ENCODE results near the gene PELI1. TPM values are rescaled to one million over a fixed set of nuclear protein-coding genes. Genes with fewer than 3 reads are reported as not detected.
"Not testable (repeated sequence)": the region's sequence is repeated elsewhere in the genome, so short reads cannot be mapped to it uniquely, and the experiment has no call there.

PELI1 gene
- polyA plus RNA-seq, 1 experiment, result 2.0 TPM

DNA sequence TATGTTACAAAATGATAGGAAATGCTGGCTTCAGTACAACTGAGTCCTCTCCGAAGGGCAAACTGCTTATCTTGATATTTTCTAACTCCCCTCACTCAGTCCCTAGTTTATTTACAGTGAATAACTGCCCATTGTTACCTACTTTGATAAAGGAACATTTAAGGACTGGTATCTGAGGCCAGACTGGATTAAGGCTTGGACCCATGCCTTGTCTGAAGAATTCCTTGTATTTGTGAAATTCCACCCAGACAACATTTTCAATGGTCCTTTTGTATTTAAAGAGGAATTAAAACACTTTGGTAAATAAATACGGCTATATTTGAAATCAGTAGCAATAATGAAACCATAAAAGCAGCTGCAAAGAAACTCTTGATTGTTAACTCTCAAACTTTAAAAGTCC is 58.3 kb downstream of the PELI1 start:
- Histone ChIP-seq H3K27me3 (ENCODE audit: control insufficient read depth, insufficient read depth, low read length) (no peaks in the 10 kb centered on the region), H3K36me3 (ENCODE audit: control insufficient read depth, insufficient read depth, low read length) (no peaks in the 10 kb centered on the region), H3K4me3 (ENCODE audit: low read depth, low read length) (no peak overlapping the region)
- ChIA-PET POLR2A (no interaction called here), CTCF (no interaction called here)
- TF ChIP-seq, protein P1, sequence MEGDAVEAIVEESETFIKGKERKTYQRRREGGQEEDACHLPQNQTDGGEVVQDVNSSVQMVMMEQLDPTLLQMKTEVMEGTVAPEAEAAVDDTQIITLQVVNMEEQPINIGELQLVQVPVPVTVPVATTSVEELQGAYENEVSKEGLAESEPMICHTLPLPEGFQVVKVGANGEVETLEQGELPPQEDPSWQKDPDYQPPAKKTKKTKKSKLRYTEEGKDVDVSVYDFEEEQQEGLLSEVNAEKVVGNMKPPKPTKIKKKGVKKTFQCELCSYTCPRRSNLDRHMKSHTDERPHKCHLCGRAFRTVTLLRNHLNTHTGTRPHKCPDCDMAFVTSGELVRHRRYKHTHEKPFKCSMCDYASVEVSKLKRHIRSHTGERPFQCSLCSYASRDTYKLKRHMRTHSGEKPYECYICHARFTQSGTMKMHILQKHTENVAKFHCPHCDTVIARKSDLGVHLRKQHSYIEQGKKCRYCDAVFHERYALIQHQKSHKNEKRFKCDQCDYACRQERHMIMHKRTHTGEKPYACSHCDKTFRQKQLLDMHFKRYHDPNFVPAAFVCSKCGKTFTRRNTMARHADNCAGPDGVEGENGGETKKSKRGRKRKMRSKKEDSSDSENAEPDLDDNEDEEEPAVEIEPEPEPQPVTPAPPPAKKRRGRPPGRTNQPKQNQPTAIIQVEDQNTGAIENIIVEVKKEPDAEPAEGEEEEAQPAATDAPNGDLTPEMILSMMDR (IDR thresholded peaks at IDR 0.05; ENCODE audit: insufficient read depth, low read depth, low read length), result no peak
- DNase-seq (ENCODE audit: low read depth), result no peak

DNA sequence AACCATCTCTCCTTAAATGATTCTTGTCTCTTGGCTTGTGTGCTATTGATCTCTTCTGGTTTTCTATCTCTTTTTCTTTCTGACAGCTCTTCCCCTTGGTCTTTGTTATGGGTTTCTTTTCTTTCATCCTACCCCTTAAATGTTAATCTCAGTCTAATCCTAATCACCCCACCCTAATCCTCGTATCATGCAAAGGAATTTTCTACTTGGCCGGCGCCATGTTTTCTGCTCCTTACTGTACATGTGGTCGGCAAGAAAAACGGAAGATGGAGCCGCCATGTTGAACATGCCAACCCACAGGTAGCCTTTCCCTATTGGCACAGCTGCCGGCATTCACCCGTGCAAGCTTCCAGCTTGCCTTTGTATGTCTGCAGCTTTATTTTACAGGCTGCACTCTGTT is 63.2 kb downstream of the PELI1 start:
- TF ChIP-seq, protein P1 (IDR thresholded peaks at IDR 0.05; ENCODE audit: insufficient read depth, low read depth, low read length), result no peak
- POLR2A ChIA-PET, result no interaction called here
- CTCF ChIA-PET, result interaction anchor here (1.7 kb wide), 1 partner anchor 11 kb away, joined by 3 read pairs; no protein-coding TSS in a partner anchor

DNA sequence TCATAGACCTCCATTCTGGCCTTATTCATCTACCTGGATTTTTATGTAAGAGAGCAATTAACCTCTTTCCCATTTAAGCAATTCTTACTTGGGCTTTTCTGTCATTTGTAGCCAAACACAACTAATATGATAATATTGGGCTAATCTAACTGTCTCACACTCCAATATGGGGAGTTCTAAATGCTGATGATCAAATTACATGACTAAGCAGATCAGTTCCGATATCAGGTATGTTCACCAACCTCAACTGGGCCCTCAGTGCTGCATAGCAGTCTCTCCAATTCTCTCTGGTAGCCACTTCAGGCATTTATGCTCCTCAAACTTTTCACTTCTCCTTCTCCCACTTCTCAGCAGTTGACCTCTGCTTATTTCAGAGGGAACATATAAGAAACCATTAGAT is 64.0 kb downstream of the PELI1 start:
- Histone ChIP-seq H3K27me3 (ENCODE audit: control insufficient read depth, insufficient read depth, low read length) (no peaks in the 10 kb centered on the region), H3K4me3 (ENCODE audit: low read depth, low read length) (no peak overlapping the region), H3K36me3 (ENCODE audit: control insufficient read depth, insufficient read depth, low read length) (no peaks in the 10 kb centered on the region)
- ChIA-PET CTCF (interaction anchor here (0.5 to 1.7 kb wide), 2 partner anchors 10 to 60 kb away, joined by 3 read pairs; no protein-coding TSS in a partner anchor), POLR2A (no interaction called here)
- no peak for DNase-seq (ENCODE audit: low read depth)
- TF ChIP-seq, protein P1 (IDR thresholded peaks at IDR 0.05; ENCODE audit: insufficient read depth, low read depth, low read length), result no peak

More for the DNA sequence above, 63.2 kb downstream of the PELI1 start:
- DNase-seq (ENCODE audit: low read depth), result no peak
- Histone ChIP-seq H3K36me3 (ENCODE audit: control insufficient read depth, insufficient read depth, low read length) (no peaks in the 10 kb centered on the region), H3K4me3 (ENCODE audit: low read depth, low read length) (no peak overlapping the region), H3K27me3 (ENCODE audit: control insufficient read depth, insufficient read depth, low read length) (no peaks in the 10 kb centered on the region)

DNA sequence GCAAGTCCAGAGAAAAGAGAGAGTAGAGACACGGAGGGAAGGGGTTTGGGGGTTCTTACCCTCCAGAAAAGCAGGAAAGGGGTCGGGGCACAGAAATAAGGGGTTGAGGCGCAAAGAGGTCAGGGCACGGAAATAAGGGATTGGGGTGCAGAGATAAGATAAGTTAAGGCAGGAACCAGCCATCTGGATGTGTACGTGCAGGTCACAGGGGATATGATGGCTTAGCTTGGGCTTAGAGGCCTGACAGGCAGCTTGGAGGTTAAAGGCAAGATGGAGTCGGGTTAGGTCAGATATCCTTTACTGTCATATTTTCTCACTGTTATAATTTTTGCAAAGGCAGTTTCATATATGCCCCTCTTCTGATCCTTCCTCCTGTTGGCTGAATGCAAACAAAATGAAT is 64.5 kb downstream of the PELI1 start:
- H3K4me3 ChIP-seq (ENCODE audit: low read depth, low read length); H3K27me3 ChIP-seq (ENCODE audit: control insufficient read depth, insufficient read depth, low read length); POLR2A ChIA-PET; H3K36me3 ChIP-seq (ENCODE audit: control insufficient read depth, insufficient read depth, low read length); DNase-seq (ENCODE audit: low read depth): not testable (repeated sequence)
- CTCF ChIA-PET, result interaction anchor here (0.6 to 1.7 kb wide), 2 partner anchors 10 to 678 kb away, joined by 3 read pairs; no protein-coding TSS in a partner anchor

DNA sequence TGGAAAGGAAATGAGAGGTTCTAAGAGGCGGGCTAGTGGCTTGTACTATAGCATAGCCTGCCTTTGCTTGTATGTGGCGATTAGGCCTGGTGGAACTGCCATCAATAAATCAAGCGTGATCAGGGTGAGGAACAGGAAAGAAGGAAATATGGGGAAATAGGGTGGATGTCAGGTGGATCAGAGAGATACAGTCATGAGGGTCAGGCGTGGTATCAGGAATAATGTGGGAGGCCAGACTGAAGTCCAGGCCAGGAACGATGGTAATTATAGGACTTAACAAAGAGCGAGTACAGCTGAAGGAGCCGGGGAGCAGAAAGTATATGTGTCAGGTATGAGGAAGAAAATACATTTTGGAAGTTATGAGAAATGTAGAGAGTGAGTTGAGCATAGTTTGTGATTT is 67.4 kb downstream of the PELI1 start:
- H3K4me3 ChIP-seq (ENCODE audit: low read depth, low read length); POLR2A ChIA-PET; H3K27me3 ChIP-seq (ENCODE audit: control insufficient read depth, insufficient read depth, low read length); H3K36me3 ChIP-seq (ENCODE audit: control insufficient read depth, insufficient read depth, low read length); CTCF ChIA-PET; DNase-seq (ENCODE audit: low read depth): not testable (repeated sequence)

DNA sequence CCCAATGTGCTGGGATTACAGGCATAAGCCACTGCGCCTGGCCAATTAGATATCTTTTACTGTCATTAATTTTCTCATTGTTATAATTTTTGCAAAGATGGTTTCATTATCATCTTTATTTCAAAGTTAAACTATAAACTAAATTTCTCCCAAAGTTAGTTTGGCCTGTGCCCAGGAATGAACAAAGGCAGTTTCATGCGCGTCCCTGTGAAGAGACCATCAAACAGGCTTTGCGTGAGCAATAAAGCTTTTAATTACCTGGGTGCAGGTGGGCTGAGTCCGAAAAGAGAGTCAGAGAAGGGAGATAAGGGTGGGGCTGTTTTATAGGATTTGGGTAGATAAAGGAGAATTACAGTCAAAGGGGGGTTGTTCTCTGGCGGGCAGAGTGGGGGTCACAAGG is 69.6 kb downstream of the PELI1 start:
- DNase-seq (ENCODE audit: low read depth); H3K4me3 ChIP-seq (ENCODE audit: low read depth, low read length); H3K27me3 ChIP-seq (ENCODE audit: control insufficient read depth, insufficient read depth, low read length); H3K36me3 ChIP-seq (ENCODE audit: control insufficient read depth, insufficient read depth, low read length); POLR2A ChIA-PET; CTCF ChIA-PET: not testable (repeated sequence)

DNA sequence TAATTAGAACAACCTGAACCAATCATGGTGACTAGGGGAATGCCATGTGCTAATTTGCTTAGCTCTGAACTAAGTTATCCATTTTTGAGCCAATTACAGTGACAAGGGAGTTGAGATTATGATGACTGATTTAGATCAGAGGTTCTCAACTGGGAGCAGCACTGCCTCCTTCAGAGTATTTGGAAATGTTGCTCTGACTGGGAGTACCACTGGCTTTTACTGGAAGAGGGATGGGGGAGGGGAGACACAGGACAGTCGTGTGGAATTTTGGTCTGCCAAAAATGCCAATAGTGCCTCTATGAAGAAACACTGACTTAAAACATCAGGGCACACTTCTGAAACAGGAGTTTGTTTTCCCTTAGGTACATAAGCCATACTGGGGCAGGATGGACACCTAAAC is 76.9 kb downstream of the PELI1 start:
- H3K27me3 ChIP-seq (ENCODE audit: control insufficient read depth, insufficient read depth, low read length), result no peaks in the 10 kb centered on the region
- TF ChIP-seq, protein P1 (IDR thresholded peaks at IDR 0.05; ENCODE audit: insufficient read depth, low read depth, low read length), result no peak
- no peak for DNase-seq (ENCODE audit: low read depth)
- H3K4me3 ChIP-seq (ENCODE audit: low read depth, low read length), result no peak overlapping the region
- ChIA-PET POLR2A (no interaction called here), CTCF (no interaction called here)
- no peaks in the 10 kb centered on the region for H3K36me3 ChIP-seq (ENCODE audit: control insufficient read depth, insufficient read depth, low read length)
